ENCODE data around the gene RPL31.

GRCh38 chr2:101012054-101012705 is 10.1 kb downstream of the RPL31 start:
- TF ChIP-seq CTCF (IDR thresholded peaks at IDR 0.05) (no peak), EZH2 (IDR thresholded peaks at IDR 0.05; ENCODE audit: borderline replicate concordance, insufficient read depth, low read depth, low read length, poor library complexity, severe bottlenecking) (no peak)
